Bronchial epithelial cell (primary cell): ENCODE data around the gene NELFB. TPM values are rescaled to one million over a fixed set of nuclear protein-coding genes. Genes with fewer than 3 reads are reported as not detected.

Experiments used
- DNase-seq: peaks from one replicate; pipeline ENCODE4 v3.0.0-alpha.2; 2010; ENCODE audit warnings: low read depth
- FAIRE-seq: peaks from 2 replicates; lab custom pipeline; 2011; peaks lifted over from hg19 to GRCh38; lab: Jason Lieb, UNC
- H3K27me3 ChIP-seq: 2 replicates; pipeline ENCODE4 v1.5.1; 2011; ENCODE audit warnings: low read length; ENCODE audit not compliant: control insufficient read depth, insufficient read depth
- H3K36me3 ChIP-seq: 2 replicates; pipeline ENCODE4 v1.5.1; 2011; ENCODE audit warnings: low read length; ENCODE audit not compliant: control insufficient read depth, insufficient read depth
- H3K4me3 ChIP-seq: 2 replicates; pipeline ENCODE4 v1.5.1; 2011; ENCODE audit warnings: mild to moderate bottlenecking, low read depth, low read length, control low read depth
- total RNA-seq: library from RNA; depleted of rRNA; stranded (reverse); fragments of >200 nt; gene quantifications from 2 replicates; pipeline ENCODE4 v1.2.1, GENCODE V29; 2014
- TF ChIP-seq, protein P1 (sequence below): IDR thresholded peaks from 2 replicates; pipeline ENCODE4 v1.5.1; 2011; ENCODE audit warnings: mild to moderate bottlenecking, moderate library complexity, low read length, control low read depth, inconsistent platforms; ENCODE audit not compliant: insufficient read depth, severe bottlenecking

NELFB gene
- total RNA-seq, 1 donor from 2014 or later, result 67.9 TPM

- Histone ChIP-seq H3K4me3 (no peak overlapping the region), H3K27me3 (peaks cover 2% of the 10 kb centered on the region), H3K36me3 (no peaks in the 10 kb centered on the region)
- no peak for DNase-seq
- no peak for FAIRE-seq
- TF ChIP-seq, protein P1, sequence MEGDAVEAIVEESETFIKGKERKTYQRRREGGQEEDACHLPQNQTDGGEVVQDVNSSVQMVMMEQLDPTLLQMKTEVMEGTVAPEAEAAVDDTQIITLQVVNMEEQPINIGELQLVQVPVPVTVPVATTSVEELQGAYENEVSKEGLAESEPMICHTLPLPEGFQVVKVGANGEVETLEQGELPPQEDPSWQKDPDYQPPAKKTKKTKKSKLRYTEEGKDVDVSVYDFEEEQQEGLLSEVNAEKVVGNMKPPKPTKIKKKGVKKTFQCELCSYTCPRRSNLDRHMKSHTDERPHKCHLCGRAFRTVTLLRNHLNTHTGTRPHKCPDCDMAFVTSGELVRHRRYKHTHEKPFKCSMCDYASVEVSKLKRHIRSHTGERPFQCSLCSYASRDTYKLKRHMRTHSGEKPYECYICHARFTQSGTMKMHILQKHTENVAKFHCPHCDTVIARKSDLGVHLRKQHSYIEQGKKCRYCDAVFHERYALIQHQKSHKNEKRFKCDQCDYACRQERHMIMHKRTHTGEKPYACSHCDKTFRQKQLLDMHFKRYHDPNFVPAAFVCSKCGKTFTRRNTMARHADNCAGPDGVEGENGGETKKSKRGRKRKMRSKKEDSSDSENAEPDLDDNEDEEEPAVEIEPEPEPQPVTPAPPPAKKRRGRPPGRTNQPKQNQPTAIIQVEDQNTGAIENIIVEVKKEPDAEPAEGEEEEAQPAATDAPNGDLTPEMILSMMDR, result no peak
Measured at GRCh38 chr9:137233143-137233980, 21.8 kb upstream of the NELFB start.

- FAIRE-seq, result no peak
- Histone ChIP-seq H3K4me3 (no peak overlapping the region), H3K36me3 (no peaks in the 10 kb centered on the region), H3K27me3 (peaks cover 2% of the 10 kb centered on the region)
- DNase-seq, result no peak
- TF ChIP-seq, protein P1, result no peak
Measured at GRCh38 chr9:137234055-137234697, 21.0 kb upstream of the NELFB start.

- DNase-seq (no peak), FAIRE-seq (no peak)
- Histone ChIP-seq H3K27me3 (peaks cover 2% of the 10 kb centered on the region), H3K4me3 (no peak overlapping the region), H3K36me3 (no peaks in the 10 kb centered on the region)
- TF ChIP-seq, protein P1, result no peak
Measured at GRCh38 chr9:137234758-137235423, 20.2 kb upstream of the NELFB start.

DNA sequence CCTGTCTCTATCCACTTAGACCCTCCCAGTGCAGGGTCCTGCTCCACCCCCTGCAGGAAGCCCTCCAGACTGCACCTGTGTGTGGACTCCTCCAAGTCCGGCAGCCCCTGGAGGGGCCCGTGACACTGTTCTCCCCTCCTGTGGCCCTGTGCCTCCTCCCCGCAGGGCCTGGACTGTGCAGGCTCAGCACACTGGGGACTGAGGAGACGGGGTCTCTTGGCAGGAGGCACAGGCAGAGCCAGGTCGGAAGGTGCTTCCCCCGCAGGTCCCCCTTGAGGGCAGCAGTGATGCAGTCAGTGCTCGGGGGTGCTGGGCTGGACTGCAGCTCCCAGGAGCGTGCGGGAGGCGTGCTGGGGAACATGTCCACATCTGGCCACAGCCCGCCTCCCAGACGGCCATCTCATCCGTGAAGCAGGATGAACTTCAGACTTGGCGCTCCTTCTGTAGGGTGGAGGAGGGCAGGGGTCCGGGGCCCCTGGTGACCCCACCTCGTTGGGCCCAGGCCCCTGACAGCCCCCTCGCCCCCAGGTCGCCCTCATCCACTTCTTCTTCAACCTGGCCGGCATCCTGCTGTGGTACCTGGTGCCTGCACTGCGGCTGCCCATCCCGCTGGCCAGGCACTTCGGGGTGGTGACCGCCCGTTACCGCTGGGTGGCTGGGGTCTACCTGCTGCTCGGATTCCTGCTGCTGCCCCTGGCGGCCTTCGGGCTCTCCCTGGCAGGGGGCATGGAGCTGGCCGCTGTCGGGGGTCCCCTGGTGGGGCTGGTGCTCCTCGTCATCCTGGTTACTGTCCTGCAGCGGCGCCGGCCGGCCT lies 19.5 kb upstream of the NELFB start:
- DNase-seq, result no peak
- Histone ChIP-seq H3K36me3 (no peaks in the 10 kb centered on the region), H3K4me3 (no peak overlapping the region), H3K27me3 (peaks cover 2% of the 10 kb centered on the region)
- TF ChIP-seq, protein P1, result no peak
- FAIRE-seq, result no peak

GRCh38 chr9:137236238-137236935 lies 18.7 kb upstream of the NELFB start:
- Histone ChIP-seq H3K27me3 (peaks cover 2% of the 10 kb centered on the region), H3K4me3 (no peak overlapping the region), H3K36me3 (no peaks in the 10 kb centered on the region)
- FAIRE-seq (no peak), DNase-seq (peak; percentile 53)
- TF ChIP-seq, protein P1, result peak; percentile 96
